Stimulated activated effector memory CD8-positive, alpha-beta T cell treated with anti-CD3 and anti-CD28 coated beads, Interleukin-12 subunit alpha, Interleukin-12 subunit beta, amount 100 ng/mL, for 72 hours (primary cell): ENCODE results near the gene PRKCB.

ENCODE experiments used
- ATAC-seq: fragments of 150-1000 bp; cut with Tn5 transposase; 2 replicates; pipeline ENCODE4 v1.10.0; 2021
- DNase-seq, 2 donors: peaks; one replicate each; pipeline ENCODE4 v3.0.0; 2021 to 2022; ENCODE audit warnings: low spot score in 2 of 2
- H3K27ac Mint-ChIP-seq: one replicate; pipeline ENCODE4 v1.8.0; 2022; ENCODE audit warnings: mild to moderate bottlenecking, mixed read lengths
- H3K36me3 Mint-ChIP-seq: one replicate; pipeline ENCODE4 v1.8.0; 2022; ENCODE audit warnings: mild to moderate bottlenecking, mixed read lengths
- H3K4me1 Mint-ChIP-seq: one replicate; pipeline ENCODE4 v1.8.0; 2022; ENCODE audit warnings: mixed read lengths
- H3K4me3 Mint-ChIP-seq: one replicate; pipeline ENCODE4 v1.8.0; 2022; ENCODE audit warnings: mild to moderate bottlenecking, mixed read lengths
- H3K9me3 Mint-ChIP-seq: one replicate; pipeline ENCODE4 v1.8.0; 2022; ENCODE audit warnings: mixed read lengths

The PRKCB gene

GRCh38 chr16:23847948-23848347, 12.2 kb downstream of the PRKCB start:
- peaks cover 50% of the 10 kb centered on the region for H3K36me3 Mint-ChIP-seq

GRCh38 chr16:23848958-23849357, 13.2 kb downstream of the PRKCB start:
- Mint-ChIP-seq H3K9me3 (no peaks in the 10 kb centered on the region), H3K4me1 (peaks cover 93% of the 10 kb centered on the region), H3K4me3 (peak overlapping the region; percentile 37), H3K36me3 (peaks cover 46% of the 10 kb centered on the region), H3K27ac (peak overlapping the region; percentile 53)
- DNase-seq, result no peak
- peak; percentile 44 for ATAC-seq

More at GRCh38 chr16:23847948-23848347, 12.2 kb downstream of the PRKCB start:
- DNase-seq (peak; percentile 19 to 75), ATAC-seq (peak; percentile 97)
- Mint-ChIP-seq H3K4me1 (peaks cover 92% of the 10 kb centered on the region), H3K27ac (peak overlapping the region; percentile 53), H3K9me3 (no peaks in the 10 kb centered on the region), H3K4me3 (peak overlapping the region; percentile 37)

GRCh38 chr16:23852794-23853562, 17.2 kb downstream of the PRKCB start:
- Mint-ChIP-seq H3K36me3 (peaks cover 23% of the 10 kb centered on the region), H3K4me3 (peak overlapping the region; percentile 30), H3K4me1 (peaks cover 94% of the 10 kb centered on the region), H3K9me3 (no peaks in the 10 kb centered on the region), H3K27ac (peak overlapping the region; percentile 74)
- DNase-seq, result no peak
- ATAC-seq, result peak; percentile 37

GRCh38 chr16:23855010-23855409, 19.2 kb downstream of the PRKCB start:
- DNase-seq (no peak), ATAC-seq (no peak)
- H3K27ac Mint-ChIP-seq, result peak overlapping the region; percentile 60
- no peak overlapping the region for H3K4me3 Mint-ChIP-seq
- H3K4me1 Mint-ChIP-seq, result peaks cover 94% of the 10 kb centered on the region
- no peaks in the 10 kb centered on the region for H3K9me3 Mint-ChIP-seq
- peaks cover 25% of the 10 kb centered on the region for H3K36me3 Mint-ChIP-seq

- H3K4me3 Mint-ChIP-seq, result no peak overlapping the region
- no peaks in the 10 kb centered on the region for H3K9me3 Mint-ChIP-seq
- DNase-seq (no peak), ATAC-seq (peak; percentile 37)
- peaks cover 17% of the 10 kb centered on the region for H3K36me3 Mint-ChIP-seq
- peak overlapping the region; percentile 60 for H3K27ac Mint-ChIP-seq
- peaks cover 88% of the 10 kb centered on the region for H3K4me1 Mint-ChIP-seq
Measured at GRCh38 chr16:23856251-23856709, 20.5 kb downstream of the PRKCB start.

GRCh38 chr16:23857256-23857880, 21.6 kb downstream of the PRKCB start:
- Mint-ChIP-seq H3K36me3 (peaks cover 17% of the 10 kb centered on the region), H3K4me1 (peaks cover 86% of the 10 kb centered on the region), H3K27ac (peak overlapping the region; percentile 71), H3K9me3 (no peaks in the 10 kb centered on the region), H3K4me3 (no peak overlapping the region)
- no peak for ATAC-seq
- DNase-seq, result no peak

GRCh38 chr16:23857881-23858269, 22.1 kb downstream of the PRKCB start:
- peak overlapping the region; percentile 60 for H3K27ac Mint-ChIP-seq
- H3K9me3 Mint-ChIP-seq, result no peaks in the 10 kb centered on the region
- DNase-seq, result no peak
- H3K4me1 Mint-ChIP-seq, result peaks cover 81% of the 10 kb centered on the region
- ATAC-seq, result no peak
- peaks cover 14% of the 10 kb centered on the region for H3K36me3 Mint-ChIP-seq
- H3K4me3 Mint-ChIP-seq, result no peak overlapping the region

GRCh38 chr16:23858542-23858941, 22.8 kb downstream of the PRKCB start:
- ATAC-seq (no peak), DNase-seq (no peak)
- Mint-ChIP-seq H3K9me3 (no peaks in the 10 kb centered on the region), H3K27ac (peak overlapping the region; percentile 60), H3K4me3 (no peak overlapping the region), H3K4me1 (peaks cover 80% of the 10 kb centered on the region), H3K36me3 (peaks cover 12% of the 10 kb centered on the region)

GRCh38 chr16:23859713-23860269, 24.0 kb downstream of the PRKCB start:
- peak overlapping the region; percentile 55 for H3K27ac Mint-ChIP-seq
- H3K36me3 Mint-ChIP-seq, result peaks cover 13% of the 10 kb centered on the region
- ATAC-seq (no peak), DNase-seq (no peak)
- H3K4me3 Mint-ChIP-seq, result peak overlapping the region; percentile 5
- H3K9me3 Mint-ChIP-seq, result no peaks in the 10 kb centered on the region
- peaks cover 80% of the 10 kb centered on the region for H3K4me1 Mint-ChIP-seq

- DNase-seq, result no peak
- Mint-ChIP-seq H3K9me3 (no peaks in the 10 kb centered on the region), H3K27ac (no peak overlapping the region), H3K4me3 (no peak overlapping the region), H3K4me1 (peaks cover 77% of the 10 kb centered on the region), H3K36me3 (peaks cover 13% of the 10 kb centered on the region)
- ATAC-seq, result no peak
Measured at GRCh38 chr16:23861874-23862273, 26.1 kb downstream of the PRKCB start.

GRCh38 chr16:23862556-23862955, 26.8 kb downstream of the PRKCB start:
- Mint-ChIP-seq H3K4me1 (peaks cover 74% of the 10 kb centered on the region), H3K27ac (no peak overlapping the region), H3K36me3 (peaks cover 13% of the 10 kb centered on the region), H3K9me3 (no peaks in the 10 kb centered on the region), H3K4me3 (no peak overlapping the region)
- DNase-seq (no peak), ATAC-seq (no peak)

GRCh38 chr16:23863511-23864422, 28.0 kb downstream of the PRKCB start:
- DNase-seq (no peak), ATAC-seq (peak; percentile 82)
- no peaks in the 10 kb centered on the region for H3K9me3 Mint-ChIP-seq

GRCh38 chr16:23865853-23866252, 30.1 kb downstream of the PRKCB start:
- no peaks in the 10 kb centered on the region for H3K9me3 Mint-ChIP-seq
- H3K4me3 Mint-ChIP-seq, result no peak overlapping the region
- ATAC-seq (no peak), DNase-seq (no peak)
- peaks cover 15% of the 10 kb centered on the region for H3K36me3 Mint-ChIP-seq
- H3K27ac Mint-ChIP-seq, result no peak overlapping the region
- H3K4me1 Mint-ChIP-seq, result peaks cover 69% of the 10 kb centered on the region

More at GRCh38 chr16:23863511-23864422, 28.0 kb downstream of the PRKCB start:
- H3K27ac Mint-ChIP-seq, result peak overlapping the region; percentile 83
- peak overlapping the region; percentile 73 for H3K4me3 Mint-ChIP-seq
- peaks cover 13% of the 10 kb centered on the region for H3K36me3 Mint-ChIP-seq
- peaks cover 71% of the 10 kb centered on the region for H3K4me1 Mint-ChIP-seq

- Mint-ChIP-seq H3K27ac (peak overlapping the region; percentile 21), H3K36me3 (peaks cover 21% of the 10 kb centered on the region), H3K4me3 (no peak overlapping the region), H3K4me1 (peaks cover 76% of the 10 kb centered on the region), H3K9me3 (no peaks in the 10 kb centered on the region)
- DNase-seq, result no peak
- no peak for ATAC-seq
Measured at GRCh38 chr16:23866621-23867020, 30.8 kb downstream of the PRKCB start.

- Mint-ChIP-seq H3K9me3 (no peaks in the 10 kb centered on the region), H3K4me3 (no peak overlapping the region), H3K27ac (no peak overlapping the region), H3K4me1 (peaks cover 75% of the 10 kb centered on the region), H3K36me3 (peaks cover 26% of the 10 kb centered on the region)
- ATAC-seq (no peak), DNase-seq (no peak)
Measured at GRCh38 chr16:23867566-23867965, 31.8 kb downstream of the PRKCB start.
